Panc1 (cell line): ENCODE measurements around the gene BOD1.

Source experiments
- POLR2AphosphoS5 ChIP-seq: IDR thresholded peaks from 2 replicates; pipeline ENCODE4 v1.6.1; 2012; ENCODE audit warnings: mild to moderate bottlenecking, low read depth, low read length, moderate library complexity
- TF ChIP-seq, protein P1 (sequence below): fragments of 450-650 bp; IDR thresholded peaks from 2 replicates; pipeline ENCODE4 v1.5.1; 2017; ENCODE audit warnings: mild to moderate bottlenecking

- TF ChIP-seq, protein P1, sequence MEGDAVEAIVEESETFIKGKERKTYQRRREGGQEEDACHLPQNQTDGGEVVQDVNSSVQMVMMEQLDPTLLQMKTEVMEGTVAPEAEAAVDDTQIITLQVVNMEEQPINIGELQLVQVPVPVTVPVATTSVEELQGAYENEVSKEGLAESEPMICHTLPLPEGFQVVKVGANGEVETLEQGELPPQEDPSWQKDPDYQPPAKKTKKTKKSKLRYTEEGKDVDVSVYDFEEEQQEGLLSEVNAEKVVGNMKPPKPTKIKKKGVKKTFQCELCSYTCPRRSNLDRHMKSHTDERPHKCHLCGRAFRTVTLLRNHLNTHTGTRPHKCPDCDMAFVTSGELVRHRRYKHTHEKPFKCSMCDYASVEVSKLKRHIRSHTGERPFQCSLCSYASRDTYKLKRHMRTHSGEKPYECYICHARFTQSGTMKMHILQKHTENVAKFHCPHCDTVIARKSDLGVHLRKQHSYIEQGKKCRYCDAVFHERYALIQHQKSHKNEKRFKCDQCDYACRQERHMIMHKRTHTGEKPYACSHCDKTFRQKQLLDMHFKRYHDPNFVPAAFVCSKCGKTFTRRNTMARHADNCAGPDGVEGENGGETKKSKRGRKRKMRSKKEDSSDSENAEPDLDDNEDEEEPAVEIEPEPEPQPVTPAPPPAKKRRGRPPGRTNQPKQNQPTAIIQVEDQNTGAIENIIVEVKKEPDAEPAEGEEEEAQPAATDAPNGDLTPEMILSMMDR = no peak
- no peak for TF ChIP-seq POLR2AphosphoS5
These were observed 25.4 kb downstream of the BOD1 start for GRCh38 chr5:173591056-173591514.
